HL-60 (cell line): ENCODE data around the gene MEF2C.

Experiments
- DNase-seq, 2 experiments: peaks; one replicate each; pipeline ENCODE4 v3.0.0-alpha.2; 2010 to 2020; ENCODE audit warnings: low read depth in 1 of 2, low spot score in 1 of 2
- H3K27ac ChIP-seq: fragments of 250-450 bp; sonication (Bioruptor Pico); replicated peaks from 2 replicates; pipeline ENCODE4 v1.5.1; 2020; ENCODE audit warnings: mild to moderate bottlenecking, moderate library complexity
- H3K27me3 ChIP-seq: fragments of 250-450 bp; sonication (Bioruptor Pico); 2 replicates; pipeline ENCODE4 v1.5.1; 2021; ENCODE audit warnings: mild to moderate bottlenecking, moderate library complexity; ENCODE audit not compliant: insufficient read depth, poor library complexity, severe bottlenecking
- H3K4me3 ChIP-seq: replicated peaks from 2 replicates; pipeline ENCODE4 v1.5.1; 2011; ENCODE audit warnings: mild to moderate bottlenecking, control low read depth, low read length; ENCODE audit not compliant: insufficient read depth
- GABPA ChIP-seq: IDR thresholded peaks from 2 replicates; pipeline ENCODE4 v1.6.1; 2012; ENCODE audit warnings: low read depth
- POLR2AphosphoS5 ChIP-seq: IDR thresholded peaks from 2 replicates; pipeline ENCODE4 v1.6.1; 2012; ENCODE audit warnings: low read depth
- REST ChIP-seq: IDR thresholded peaks from 2 replicates; pipeline ENCODE4 v1.6.1; 2012; ENCODE audit warnings: low read depth; ENCODE audit not compliant: insufficient replicate concordance
- SPI1 ChIP-seq: IDR thresholded peaks from 2 replicates; pipeline ENCODE4 v1.6.1; 2012; ENCODE audit warnings: low read depth, mild to moderate bottlenecking, borderline replicate concordance
- TF ChIP-seq, protein P1 (sequence below): IDR thresholded peaks from one replicate; pipeline ENCODE4 v1.5.1; 2011; ENCODE audit warnings: low read length, control low read depth, inconsistent platforms; ENCODE audit not compliant: insufficient read depth

MEF2C gene

DNA sequence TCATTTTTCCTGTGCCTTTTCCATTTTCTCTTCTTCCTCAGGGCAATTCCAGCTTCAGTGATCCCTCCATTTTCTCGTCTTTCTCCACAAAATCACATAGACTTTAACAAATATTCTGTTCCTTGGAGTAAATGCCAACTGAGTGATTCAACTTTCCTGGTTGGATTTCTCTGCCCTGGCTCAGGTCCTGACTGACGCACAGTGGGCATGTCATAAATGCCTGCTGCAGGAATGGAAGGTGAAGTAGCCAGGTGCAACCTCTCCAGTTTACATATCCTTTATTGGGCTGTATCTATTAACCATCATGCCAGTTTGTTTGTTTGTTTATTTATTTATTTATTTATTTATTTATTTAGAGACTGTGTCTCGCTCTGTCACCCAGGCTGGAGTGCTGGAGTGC lies 95.1 kb downstream of the MEF2C start:
- H3K27me3 ChIP-seq, result no peaks in the 10 kb centered on the region
- H3K4me3 ChIP-seq, result no peak overlapping the region
- no peak for DNase-seq
- no peak overlapping the region for H3K27ac ChIP-seq
- TF ChIP-seq GABPA, result no peak
- TF ChIP-seq, protein P1, sequence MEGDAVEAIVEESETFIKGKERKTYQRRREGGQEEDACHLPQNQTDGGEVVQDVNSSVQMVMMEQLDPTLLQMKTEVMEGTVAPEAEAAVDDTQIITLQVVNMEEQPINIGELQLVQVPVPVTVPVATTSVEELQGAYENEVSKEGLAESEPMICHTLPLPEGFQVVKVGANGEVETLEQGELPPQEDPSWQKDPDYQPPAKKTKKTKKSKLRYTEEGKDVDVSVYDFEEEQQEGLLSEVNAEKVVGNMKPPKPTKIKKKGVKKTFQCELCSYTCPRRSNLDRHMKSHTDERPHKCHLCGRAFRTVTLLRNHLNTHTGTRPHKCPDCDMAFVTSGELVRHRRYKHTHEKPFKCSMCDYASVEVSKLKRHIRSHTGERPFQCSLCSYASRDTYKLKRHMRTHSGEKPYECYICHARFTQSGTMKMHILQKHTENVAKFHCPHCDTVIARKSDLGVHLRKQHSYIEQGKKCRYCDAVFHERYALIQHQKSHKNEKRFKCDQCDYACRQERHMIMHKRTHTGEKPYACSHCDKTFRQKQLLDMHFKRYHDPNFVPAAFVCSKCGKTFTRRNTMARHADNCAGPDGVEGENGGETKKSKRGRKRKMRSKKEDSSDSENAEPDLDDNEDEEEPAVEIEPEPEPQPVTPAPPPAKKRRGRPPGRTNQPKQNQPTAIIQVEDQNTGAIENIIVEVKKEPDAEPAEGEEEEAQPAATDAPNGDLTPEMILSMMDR, result no peak
- TF ChIP-seq SPI1, result no peak
- no peak for TF ChIP-seq POLR2AphosphoS5
- TF ChIP-seq REST, result no peak

GRCh38 chr5:88786789-88787188 lies 96.2 kb downstream of the MEF2C start:
- Histone ChIP-seq H3K27ac (no peak overlapping the region), H3K4me3 (no peak overlapping the region), H3K27me3 (no peaks in the 10 kb centered on the region)
- TF ChIP-seq, protein P1, result no peak
- no peak for TF ChIP-seq REST
- TF ChIP-seq POLR2AphosphoS5, result no peak
- TF ChIP-seq SPI1, result no peak
- no peak for TF ChIP-seq GABPA
- DNase-seq, result no peak

- Histone ChIP-seq H3K27ac (no peak overlapping the region), H3K4me3 (no peak overlapping the region)
- DNase-seq, result no peak
Observed at GRCh38 chr5:88785746-88786565, 97.0 kb downstream of the MEF2C start.

More at GRCh38 chr5:88785746-88786565, 97.0 kb downstream of the MEF2C start:
- H3K27me3 ChIP-seq, result no peaks in the 10 kb centered on the region
- TF ChIP-seq REST (no peak), SPI1 (no peak), GABPA (no peak), POLR2AphosphoS5 (no peak)
- TF ChIP-seq, protein P1, result no peak
